HG03139 (cell line): Measurements from ENCODE around the gene SOWAHC.

ENCODE experiments used
- ATAC-seq: cut with Tn5 transposase; IDR thresholded peaks from one replicate; pipeline ENCODE4 v1.9.1; 2021; ENCODE audit not compliant: unreplicated experiment

The SOWAHC gene

DNA sequence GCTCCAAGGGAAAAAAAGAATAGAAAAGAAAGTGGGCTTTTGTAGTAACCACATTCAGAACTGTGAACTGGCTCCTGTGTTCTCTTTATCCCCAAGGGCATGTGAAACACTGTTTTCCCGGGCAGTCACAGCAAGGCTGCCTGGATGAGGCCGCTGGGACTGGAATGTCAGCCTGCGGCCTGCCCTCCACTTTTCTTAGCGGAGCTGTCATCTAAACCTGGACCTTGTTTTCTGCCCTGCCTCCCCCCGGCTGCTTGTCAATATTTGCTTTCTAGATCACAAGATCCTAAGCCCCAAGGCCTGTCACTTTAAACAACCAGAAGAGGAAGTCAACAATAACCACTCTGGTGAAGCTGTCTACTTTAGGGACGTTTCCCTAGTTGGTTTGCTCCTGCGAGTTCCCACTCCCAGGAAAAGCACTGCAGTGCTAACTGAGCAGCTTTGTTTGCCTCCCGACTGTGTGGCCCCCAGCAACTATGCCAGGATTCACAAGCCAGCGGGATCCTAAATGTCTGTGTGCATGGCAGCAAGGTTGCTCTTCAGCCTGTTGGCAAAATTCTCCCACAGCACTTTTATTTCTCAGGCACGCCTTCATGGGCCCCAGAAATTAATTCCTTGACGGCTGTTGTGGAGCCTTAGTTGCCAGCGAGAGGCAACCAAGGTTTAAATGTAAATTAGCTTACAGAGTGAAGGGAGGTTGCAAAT lies 30.6 kb downstream of the SOWAHC start:
- no peak for ATAC-seq

- ATAC-seq: no peak
These were observed 31.4 kb downstream of the SOWAHC start for GRCh38 chr2:109645412-109646184.

DNA sequence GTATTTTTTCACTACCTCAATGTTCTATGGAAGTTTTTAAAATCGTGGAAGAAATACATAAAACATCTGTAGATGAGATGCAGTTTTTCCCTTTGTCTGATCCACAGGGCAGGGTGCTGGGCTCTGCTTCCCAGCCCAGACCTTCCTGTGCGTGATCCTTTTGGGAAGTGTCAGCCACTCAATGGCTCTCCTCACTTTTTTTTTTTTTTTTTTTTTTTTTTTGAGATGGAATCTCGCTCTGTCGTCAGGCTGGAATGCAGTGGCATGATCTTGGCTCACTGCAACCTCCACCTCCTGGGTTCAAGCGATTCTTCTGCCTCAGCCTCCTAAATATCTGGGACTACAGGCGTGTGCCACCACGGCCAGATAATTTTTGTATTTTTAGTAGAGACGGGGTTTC lies 32.8 kb downstream of the SOWAHC start:
- no peak for ATAC-seq

DNA sequence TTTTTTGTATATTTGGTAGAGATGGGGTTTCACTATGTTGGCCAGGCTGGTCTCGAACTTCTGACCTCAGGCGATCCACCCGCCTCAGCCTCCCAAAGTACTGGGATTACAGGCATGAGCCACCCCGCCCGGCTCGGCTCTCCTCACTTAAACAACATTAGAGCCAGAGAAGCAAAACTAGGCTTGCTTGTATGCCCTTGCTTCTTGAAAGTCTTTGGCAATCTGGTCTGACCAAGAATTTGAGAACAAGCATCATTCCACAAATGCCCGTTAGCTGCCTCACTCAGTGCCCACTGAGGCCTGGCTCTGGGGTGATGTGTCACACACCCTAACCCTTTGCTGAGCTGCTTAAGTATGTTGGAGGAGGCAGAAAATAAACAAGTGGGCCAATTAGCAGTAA lies 33.5 kb downstream of the SOWAHC start:
- ATAC-seq: no peak

GRCh38 chr2:109648041-109648527 lies 33.9 kb downstream of the SOWAHC start:
- no peak for ATAC-seq

- ATAC-seq: no peak
These were observed 35.9 kb downstream of the SOWAHC start for GRCh38 chr2:109649736-109650695.

DNA sequence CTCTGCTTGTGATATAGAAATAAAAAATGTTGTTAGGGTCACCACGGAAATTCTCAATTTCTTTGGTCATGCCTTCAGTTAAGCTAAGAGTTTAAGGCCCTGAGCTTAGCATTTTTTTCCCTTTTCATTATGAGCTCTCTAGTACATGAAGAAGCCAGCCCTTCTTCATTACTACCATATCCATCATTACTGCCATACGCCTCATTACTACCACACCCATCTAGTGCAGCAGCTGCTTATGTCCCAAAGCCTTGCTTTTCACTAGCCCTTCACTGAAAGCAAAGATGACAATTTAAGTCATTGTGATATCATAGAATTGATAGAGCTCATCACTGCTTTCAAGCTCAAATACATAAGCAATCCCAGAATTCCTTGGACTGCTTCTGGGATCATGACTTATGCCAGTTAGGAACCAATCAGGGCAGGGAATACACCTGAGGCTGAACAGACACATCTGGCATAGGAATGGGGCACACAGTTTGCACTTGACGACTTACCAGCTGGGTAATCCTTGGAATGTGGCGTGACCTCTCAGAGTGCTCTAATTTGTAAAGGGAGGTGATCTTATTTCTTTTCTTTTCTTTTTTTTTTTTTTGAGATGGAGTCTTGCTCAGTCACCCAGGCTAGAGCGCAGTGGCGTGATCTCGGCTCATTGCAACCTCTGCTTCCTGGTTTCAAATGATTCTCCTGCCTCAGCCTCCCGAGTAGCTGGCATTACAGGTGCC lies 40.3 kb downstream of the SOWAHC start:
- ATAC-seq: no peak

DNA sequence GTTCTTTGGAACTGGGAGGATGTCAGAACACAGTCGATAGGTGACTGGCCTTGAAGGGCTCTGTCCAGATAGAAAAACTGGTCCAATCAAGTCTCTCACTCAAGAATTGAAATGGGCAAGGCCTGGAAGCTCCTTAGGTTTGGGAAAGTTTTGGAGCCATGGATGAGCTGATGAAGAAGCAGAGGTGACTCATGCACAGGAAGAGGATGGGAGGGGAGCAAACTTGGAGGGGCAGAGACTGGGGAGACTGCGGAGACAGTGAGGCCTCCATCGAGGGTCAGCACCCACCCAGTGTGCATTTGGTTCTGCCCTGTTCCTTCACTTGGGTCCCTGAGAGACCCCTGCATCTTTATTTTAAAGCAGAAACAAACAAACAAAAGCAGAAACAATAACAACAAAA lies 41.1 kb downstream of the SOWAHC start:
- no peak for ATAC-seq

DNA sequence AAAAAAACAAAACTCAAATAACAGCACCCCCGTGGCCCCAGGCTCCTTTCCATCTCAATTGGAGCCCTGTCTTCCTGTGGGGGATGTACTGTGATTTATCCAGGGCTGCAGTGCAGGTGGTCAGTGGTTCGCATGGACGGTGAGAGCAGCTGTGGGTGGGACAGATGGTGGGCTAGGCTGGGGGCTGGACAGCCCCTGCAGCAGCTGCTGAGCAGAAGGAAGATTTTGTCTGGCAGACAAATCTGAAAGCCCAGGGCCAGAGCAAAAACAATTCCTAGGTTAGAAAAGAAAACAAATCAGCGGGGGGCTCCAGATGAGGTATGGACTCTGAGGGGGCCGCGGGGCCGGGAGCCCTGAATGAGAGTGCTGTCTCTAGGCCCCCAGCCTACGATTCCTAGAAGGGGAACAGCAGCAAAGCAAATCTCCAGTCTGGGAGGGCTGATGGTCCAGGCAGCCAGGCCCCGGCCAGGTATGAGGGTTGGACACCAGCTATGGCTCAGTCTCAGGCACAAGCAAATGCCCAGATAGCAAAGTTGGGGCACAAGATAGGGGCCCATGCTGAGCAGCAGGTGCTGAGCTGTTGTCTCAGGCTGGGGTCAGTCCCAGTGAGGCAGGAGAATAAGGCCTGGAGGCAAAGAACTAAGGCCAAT lies 45.4 kb downstream of the SOWAHC start:
- no peak for ATAC-seq

DNA sequence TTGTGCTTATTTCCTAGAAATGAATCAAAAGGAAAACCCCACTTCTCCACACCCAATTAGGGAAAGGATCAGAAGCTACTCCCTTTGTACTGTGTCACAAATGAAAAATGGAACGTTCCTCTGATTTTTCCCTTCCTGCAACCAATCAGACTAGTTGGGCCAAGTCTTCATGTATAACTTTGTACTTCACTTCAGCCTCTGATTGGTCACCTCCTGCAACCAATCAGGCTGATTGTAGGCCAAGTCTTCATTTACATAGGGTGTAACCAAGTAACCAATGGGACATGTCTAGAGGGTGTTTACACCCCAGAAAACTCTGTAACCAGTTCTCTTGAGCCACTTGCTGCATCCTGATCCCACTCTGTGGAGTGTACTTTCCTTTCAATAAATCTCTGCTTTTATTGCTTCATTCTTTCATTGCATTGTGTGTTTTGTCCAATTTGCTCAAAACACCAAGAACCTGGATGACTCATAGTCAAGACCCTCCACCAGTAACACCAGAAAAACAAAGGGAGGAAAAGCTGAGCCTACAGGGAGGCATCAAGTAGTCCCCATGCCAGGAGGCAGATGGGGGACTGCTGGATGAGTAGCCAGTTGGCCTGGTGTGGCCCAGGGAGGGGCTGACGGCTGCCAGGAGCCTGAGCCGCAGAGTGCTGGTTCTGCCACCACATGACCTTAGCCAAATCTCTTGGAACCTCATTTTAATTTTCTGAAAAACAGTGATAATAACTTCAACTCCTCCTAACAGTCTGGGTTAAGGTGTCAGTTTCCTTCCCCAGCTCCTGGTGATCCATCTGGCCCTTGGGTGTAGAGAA lies 46.1 kb downstream of the SOWAHC start:
- ATAC-seq: no peak

DNA sequence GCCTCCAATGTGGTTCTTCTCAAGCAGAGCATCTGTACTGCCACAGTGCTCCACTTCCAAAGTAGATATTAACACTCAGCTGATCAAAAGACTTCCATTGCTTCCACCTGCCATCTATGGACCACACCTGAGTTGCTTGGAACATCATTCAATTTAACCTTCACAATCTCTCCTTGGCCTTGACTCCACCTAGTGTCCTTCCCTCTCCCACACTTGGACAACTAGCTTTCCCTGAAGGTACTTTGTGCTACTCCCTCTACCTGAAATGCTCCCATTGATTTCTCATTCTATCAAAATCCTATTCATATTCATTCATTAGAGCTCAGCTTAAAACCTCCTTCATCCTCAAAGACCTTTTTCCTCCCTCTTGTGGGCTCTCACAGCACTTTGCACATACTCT lies 48.7 kb downstream of the SOWAHC start:
- no peak for ATAC-seq

DNA sequence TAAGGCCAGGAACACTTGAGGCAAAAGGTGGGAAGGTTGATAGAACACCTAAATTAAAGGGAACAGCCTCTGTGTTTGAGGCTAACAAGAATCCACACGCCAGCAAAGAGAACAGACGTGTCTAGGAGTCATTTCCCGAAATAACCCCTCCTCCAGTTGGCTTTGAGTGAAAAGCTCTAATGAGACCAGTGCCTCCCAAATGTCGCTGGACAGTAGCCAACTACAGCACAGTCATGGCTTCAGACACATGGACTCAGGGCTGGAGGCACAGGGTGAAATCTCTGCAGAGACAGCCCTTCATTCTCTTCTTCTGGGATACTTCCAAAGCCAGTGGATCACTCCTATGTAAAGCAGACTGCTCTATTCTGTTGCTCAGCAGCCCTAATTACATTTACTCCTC lies 49.6 kb downstream of the SOWAHC start:
- ATAC-seq: no peak

GRCh38 chr2:109666466-109666865 lies 52.3 kb downstream of the SOWAHC start:
- ATAC-seq: no peak
